SK-N-SH treated with all-trans-retinoic acid at 6 μM for 48 hours (cell line): ENCODE results near the gene CARM1.

Source experiments
- ARNTL ChIP-seq: fragments of 450-650 bp; formaldehyde crosslinking; IDR thresholded peaks from 2 replicates; pipeline ENCODE4 v1.5.0; 2020; ENCODE audit warnings: low read depth, mild to moderate bottlenecking, moderate library complexity, borderline replicate concordance
- BACH2 ChIP-seq: fragments of 250-450 bp; sonication (Bioruptor Pico); IDR thresholded peaks from 2 replicates; pipeline ENCODE4 v1.9.0; 2021; ENCODE audit warnings: mild to moderate bottlenecking, borderline replicate concordance
- ZFP30 ChIP-seq: fragments of 450-650 bp; formaldehyde crosslinking; IDR thresholded peaks from 2 replicates; pipeline ENCODE4 v1.5.0; 2022; ENCODE audit warnings: mild to moderate bottlenecking, moderate library complexity
- ZNF70 ChIP-seq: fragments of 450-650 bp; formaldehyde crosslinking; IDR thresholded peaks from 2 replicates; pipeline ENCODE4 v1.5.0; 2020; ENCODE audit warnings: mild to moderate bottlenecking, moderate library complexity
- TF ChIP-seq, protein P1 (sequence below): fragments of 250-450 bp; sonication (Bioruptor Pico); IDR thresholded peaks from 2 replicates; pipeline ENCODE4 v1.8.0; 2021; ENCODE audit warnings: low read depth, mild to moderate bottlenecking, moderate library complexity, borderline replicate concordance
- TF ChIP-seq, protein P2 (sequence below): fragments of 250-450 bp; sonication (Bioruptor Pico); IDR thresholded peaks from 2 replicates; pipeline ENCODE4 v1.5.1; 2020; ENCODE audit warnings: low read depth, mild to moderate bottlenecking, moderate library complexity
- TF ChIP-seq, protein P3 (sequence below): fragments of 250-450 bp; sonication (Bioruptor Pico); IDR thresholded peaks from 2 replicates; pipeline ENCODE4 v1.8.0; 2020; ENCODE audit warnings: mild to moderate bottlenecking, moderate library complexity, borderline replicate concordance

DNA sequence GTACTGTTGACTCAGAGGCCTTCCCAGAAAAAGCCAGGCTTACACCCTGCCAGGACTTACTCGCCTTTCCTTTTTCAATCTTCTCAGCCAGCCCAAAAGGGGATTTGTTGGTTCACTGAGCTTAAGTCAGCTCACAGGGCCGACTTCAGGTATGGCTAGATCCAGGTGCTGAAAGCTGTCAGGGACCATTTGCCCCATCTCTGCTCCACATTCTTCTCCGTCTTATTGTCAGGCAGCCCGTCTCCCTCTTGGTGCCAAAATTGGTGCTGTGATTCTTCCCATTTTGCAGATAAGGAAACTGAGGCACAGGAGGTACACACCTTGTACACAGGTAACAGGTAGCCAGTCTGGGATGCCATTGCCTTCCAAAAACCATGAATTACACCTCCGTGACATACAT, 20.7 kb upstream of the CARM1 start:
- TF ChIP-seq, protein P1, sequence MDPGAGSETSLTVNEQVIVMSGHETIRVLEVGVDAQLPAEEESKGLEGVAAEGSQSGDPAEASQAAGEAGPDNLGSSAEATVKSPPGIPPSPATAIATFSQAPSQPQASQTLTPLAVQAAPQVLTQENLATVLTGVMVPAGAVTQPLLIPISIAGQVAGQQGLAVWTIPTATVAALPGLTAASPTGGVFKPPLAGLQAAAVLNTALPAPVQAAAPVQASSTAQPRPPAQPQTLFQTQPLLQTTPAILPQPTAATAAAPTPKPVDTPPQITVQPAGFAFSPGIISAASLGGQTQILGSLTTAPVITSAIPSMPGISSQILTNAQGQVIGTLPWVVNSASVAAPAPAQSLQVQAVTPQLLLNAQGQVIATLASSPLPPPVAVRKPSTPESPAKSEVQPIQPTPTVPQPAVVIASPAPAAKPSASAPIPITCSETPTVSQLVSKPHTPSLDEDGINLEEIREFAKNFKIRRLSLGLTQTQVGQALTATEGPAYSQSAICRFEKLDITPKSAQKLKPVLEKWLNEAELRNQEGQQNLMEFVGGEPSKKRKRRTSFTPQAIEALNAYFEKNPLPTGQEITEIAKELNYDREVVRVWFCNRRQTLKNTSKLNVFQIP (CRISPR knock-in tag) = no peak
- TF ChIP-seq BACH2 (CRISPR knock-in tag) = no peak
- TF ChIP-seq ZNF70 (CRISPR knock-in tag) = no peak
- TF ChIP-seq ZFP30 (CRISPR knock-in tag) = no peak
- TF ChIP-seq ARNTL (CRISPR knock-in tag) = no peak
- TF ChIP-seq, protein P2, sequence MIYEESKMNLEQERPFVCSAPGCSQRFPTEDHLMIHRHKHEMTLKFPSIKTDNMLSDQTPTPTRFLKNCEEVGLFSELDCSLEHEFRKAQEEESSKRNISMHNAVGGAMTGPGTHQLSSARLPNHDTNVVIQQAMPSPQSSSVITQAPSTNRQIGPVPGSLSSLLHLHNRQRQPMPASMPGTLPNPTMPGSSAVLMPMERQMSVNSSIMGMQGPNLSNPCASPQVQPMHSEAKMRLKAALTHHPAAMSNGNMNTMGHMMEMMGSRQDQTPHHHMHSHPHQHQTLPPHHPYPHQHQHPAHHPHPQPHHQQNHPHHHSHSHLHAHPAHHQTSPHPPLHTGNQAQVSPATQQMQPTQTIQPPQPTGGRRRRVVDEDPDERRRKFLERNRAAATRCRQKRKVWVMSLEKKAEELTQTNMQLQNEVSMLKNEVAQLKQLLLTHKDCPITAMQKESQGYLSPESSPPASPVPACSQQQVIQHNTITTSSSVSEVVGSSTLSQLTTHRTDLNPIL (CRISPR knock-in tag) = no peak
- TF ChIP-seq, protein P3, sequence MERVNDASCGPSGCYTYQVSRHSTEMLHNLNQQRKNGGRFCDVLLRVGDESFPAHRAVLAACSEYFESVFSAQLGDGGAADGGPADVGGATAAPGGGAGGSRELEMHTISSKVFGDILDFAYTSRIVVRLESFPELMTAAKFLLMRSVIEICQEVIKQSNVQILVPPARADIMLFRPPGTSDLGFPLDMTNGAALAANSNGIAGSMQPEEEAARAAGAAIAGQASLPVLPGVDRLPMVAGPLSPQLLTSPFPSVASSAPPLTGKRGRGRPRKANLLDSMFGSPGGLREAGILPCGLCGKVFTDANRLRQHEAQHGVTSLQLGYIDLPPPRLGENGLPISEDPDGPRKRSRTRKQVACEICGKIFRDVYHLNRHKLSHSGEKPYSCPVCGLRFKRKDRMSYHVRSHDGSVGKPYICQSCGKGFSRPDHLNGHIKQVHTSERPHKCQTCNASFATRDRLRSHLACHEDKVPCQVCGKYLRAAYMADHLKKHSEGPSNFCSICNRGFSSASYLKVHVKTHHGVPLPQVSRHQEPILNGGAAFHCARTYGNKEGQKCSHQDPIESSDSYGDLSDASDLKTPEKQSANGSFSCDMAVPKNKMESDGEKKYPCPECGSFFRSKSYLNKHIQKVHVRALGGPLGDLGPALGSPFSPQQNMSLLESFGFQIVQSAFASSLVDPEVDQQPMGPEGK (CRISPR knock-in tag) = no peak
